Measurements from ENCODE around the gene SLC35E3.

The SLC35E3 gene

GRCh38 chr12:68749861-68750260 is 3.9 kb downstream of the SLC35E3 start:
- Histone ChIP-seq H3F3A (ENCODE audit: insufficient read depth) (peaks cover 7% of the 10 kb centered on the region), H3K9ac (ENCODE audit: low read length) (no peak overlapping the region), H3K79me2 (ENCODE audit: insufficient read depth, low read length) (peaks cover 19% of the 10 kb centered on the region), H3K9me3 (ENCODE audit: insufficient read depth, low read length) (no peaks in the 10 kb centered on the region), H2AFZ (ENCODE audit: low read depth, low read length, severe bottlenecking) (no peak overlapping the region), H3K4me3 (ENCODE audit: insufficient read depth, low read length, poor library complexity, severe bottlenecking) (no peak overlapping the region), H3K36me3 (ENCODE audit: low read length) (peaks cover 11% of the 10 kb centered on the region), H4K20me1 (ENCODE audit: low read depth, low read length) (no peaks in the 10 kb centered on the region), H3K27me3 (ENCODE audit: low read length) (no peaks in the 10 kb centered on the region), H3K9me2 (replicated peaks; ENCODE audit: insufficient read depth, low read length) (no peaks in the 10 kb centered on the region), H3K4me2 (ENCODE audit: low read depth, low read length, poor library complexity, severe bottlenecking) (no peak overlapping the region), H3K27ac (ENCODE audit: low read depth, low read length) (no peak overlapping the region)
- no peak for TF ChIP-seq EZH2phosphoT487 (conservative IDR thresholded peaks at IDR 0.05; ENCODE audit: low read length)

- no peaks in the 10 kb centered on the region for H3K9me3 ChIP-seq (ENCODE audit: insufficient read depth, low read length)
- no peak overlapping the region for H3K4me2 ChIP-seq (ENCODE audit: low read depth, low read length, poor library complexity, severe bottlenecking)
- H3K27ac ChIP-seq (ENCODE audit: low read depth, low read length): no peak overlapping the region
- H3F3A ChIP-seq (ENCODE audit: insufficient read depth): peaks cover under 1% of the 10 kb centered on the region; the same call in 1 of the 2 replicates
- H3K79me2 ChIP-seq (ENCODE audit: insufficient read depth, low read length): peaks cover 19% of the 10 kb centered on the region
- no peaks in the 10 kb centered on the region for H3K9me2 ChIP-seq (replicated peaks; ENCODE audit: insufficient read depth, low read length)
- no peak overlapping the region for H3K9ac ChIP-seq (ENCODE audit: low read length)
- H3K36me3 ChIP-seq (ENCODE audit: low read length): peaks cover 11% of the 10 kb centered on the region
- H2AFZ ChIP-seq (ENCODE audit: low read depth, low read length, severe bottlenecking): no peak overlapping the region
- no peaks in the 10 kb centered on the region for H4K20me1 ChIP-seq (ENCODE audit: low read depth, low read length)
- H3K27me3 ChIP-seq (ENCODE audit: low read length): no peaks in the 10 kb centered on the region
- TF ChIP-seq CTCF (IDR thresholded peaks at IDR 0.05; ENCODE audit: insufficient read depth, low read length, poor library complexity, severe bottlenecking) (no peak), EZH2phosphoT487 (conservative IDR thresholded peaks at IDR 0.05; ENCODE audit: low read length) (no peak)
- H3K4me3 ChIP-seq (ENCODE audit: insufficient read depth, low read length, poor library complexity, severe bottlenecking): no peak overlapping the region
Measured at GRCh38 chr12:68750506-68750905, 4.5 kb downstream of the SLC35E3 start.

- Histone ChIP-seq H3K27ac (ENCODE audit: low read depth, low read length) (no peak overlapping the region), H2AFZ (ENCODE audit: low read depth, low read length, severe bottlenecking) (no peak overlapping the region), H3K9me3 (ENCODE audit: insufficient read depth, low read length) (no peaks in the 10 kb centered on the region), H3K27me3 (ENCODE audit: low read length) (no peaks in the 10 kb centered on the region), H3K79me2 (ENCODE audit: insufficient read depth, low read length) (no peaks in the 10 kb centered on the region), H4K20me1 (ENCODE audit: low read depth, low read length) (no peaks in the 10 kb centered on the region), H3K9ac (ENCODE audit: low read length) (no peak overlapping the region), H3K4me2 (ENCODE audit: low read depth, low read length, poor library complexity, severe bottlenecking) (no peak overlapping the region), H3F3A (ENCODE audit: insufficient read depth) (no peaks in the 10 kb centered on the region), H3K9me2 (replicated peaks; ENCODE audit: insufficient read depth, low read length) (no peaks in the 10 kb centered on the region), H3K4me3 (ENCODE audit: insufficient read depth, low read length, poor library complexity, severe bottlenecking) (no peak overlapping the region), H3K36me3 (ENCODE audit: low read length) (peaks cover 13% of the 10 kb centered on the region; the same call in 1 of the 2 replicates)
- TF ChIP-seq CTCF (IDR thresholded peaks at IDR 0.05; ENCODE audit: insufficient read depth, low read length, poor library complexity, severe bottlenecking) (no peak), EZH2phosphoT487 (conservative IDR thresholded peaks at IDR 0.05; ENCODE audit: low read length) (no peak)
Measured at GRCh38 chr12:68755536-68756243, 9.7 kb downstream of the SLC35E3 start.

DNA sequence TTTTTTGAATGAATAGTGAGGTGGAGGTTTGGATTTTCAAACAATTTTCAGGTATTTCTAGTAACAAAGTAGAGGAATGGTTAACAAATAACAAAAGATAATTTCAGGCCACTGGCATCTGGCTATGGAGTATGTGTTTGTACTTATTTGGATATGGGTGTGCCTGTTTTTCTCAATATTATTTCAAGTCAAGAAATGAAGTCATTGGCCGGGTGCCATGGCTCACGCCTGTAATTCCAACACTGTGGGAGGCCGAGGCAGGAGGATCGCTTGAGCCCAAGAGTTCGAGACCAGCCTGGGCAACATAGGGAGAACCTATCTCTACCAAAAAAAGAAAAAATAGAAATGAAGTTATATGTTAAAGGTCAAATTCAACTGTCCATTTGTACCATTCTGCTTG is 13.9 kb downstream of the SLC35E3 start:
- H3K4me3 ChIP-seq (ENCODE audit: insufficient read depth, low read length, poor library complexity, severe bottlenecking): no peak overlapping the region
- H2AFZ ChIP-seq (ENCODE audit: low read depth, low read length, severe bottlenecking): no peak overlapping the region
- H3K36me3 ChIP-seq (ENCODE audit: low read length): peaks cover 8% of the 10 kb centered on the region; the same call in 1 of the 2 replicates
- no peaks in the 10 kb centered on the region for H3K27me3 ChIP-seq (ENCODE audit: low read length)
- no peaks in the 10 kb centered on the region for H3F3A ChIP-seq (ENCODE audit: insufficient read depth)
- TF ChIP-seq CTCF (IDR thresholded peaks at IDR 0.05; ENCODE audit: insufficient read depth, low read length, poor library complexity, severe bottlenecking) (no peak), EZH2phosphoT487 (conservative IDR thresholded peaks at IDR 0.05; ENCODE audit: low read length) (no peak)
- no peaks in the 10 kb centered on the region for H3K9me3 ChIP-seq (ENCODE audit: insufficient read depth, low read length)
- H3K27ac ChIP-seq (ENCODE audit: low read depth, low read length): no peak overlapping the region
- H3K79me2 ChIP-seq (ENCODE audit: insufficient read depth, low read length): no peaks in the 10 kb centered on the region
- H3K4me2 ChIP-seq (ENCODE audit: low read depth, low read length, poor library complexity, severe bottlenecking): no peak overlapping the region
- H4K20me1 ChIP-seq (ENCODE audit: low read depth, low read length): no peaks in the 10 kb centered on the region
- no peak overlapping the region for H3K9ac ChIP-seq (ENCODE audit: low read length)
- H3K9me2 ChIP-seq (replicated peaks; ENCODE audit: insufficient read depth, low read length): no peaks in the 10 kb centered on the region
